GM21423 (cell line): ENCODE data around the gene SH3GL2.

Experiments used
- ATAC-seq: cut with Tn5 transposase; IDR thresholded peaks from one replicate; pipeline ENCODE4 v1.9.1; 2021; ENCODE audit warnings: mild to moderate bottlenecking, moderate library complexity; ENCODE audit not compliant: unreplicated experiment

Gene SH3GL2

DNA sequence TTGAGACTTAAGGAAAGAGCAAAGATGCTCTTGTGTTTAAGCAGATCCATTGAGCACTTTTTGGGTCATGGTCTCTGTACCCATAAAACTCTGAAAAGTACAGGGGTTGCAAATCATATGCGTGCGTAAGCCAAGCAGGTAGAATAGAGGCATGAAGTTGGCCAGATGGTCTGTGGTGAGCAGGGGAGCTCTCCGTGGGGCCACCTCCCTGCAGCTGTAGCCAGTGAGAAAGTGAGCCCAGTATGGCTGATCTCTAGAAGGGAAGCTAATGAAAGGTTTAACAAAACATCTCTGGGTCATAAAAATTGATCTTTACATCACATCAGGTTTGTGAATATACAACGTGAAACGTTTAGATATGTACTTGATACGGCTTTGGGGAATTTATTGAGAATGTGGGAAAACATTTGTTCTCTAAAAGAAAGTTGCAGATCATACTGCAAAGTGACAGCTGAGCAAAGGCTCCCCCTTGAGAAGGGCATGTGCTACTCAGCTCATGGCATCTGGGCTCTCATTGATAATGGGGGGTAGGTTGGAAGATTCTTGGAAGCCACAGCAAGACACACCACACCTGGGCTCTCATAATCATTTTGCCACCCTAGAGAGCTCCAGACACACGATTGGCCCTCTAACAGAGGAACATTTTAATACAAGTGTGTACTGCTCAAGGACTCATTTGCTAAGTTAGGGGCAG, 30.6 kb downstream of the SH3GL2 start:
- ATAC-seq = no peak

DNA sequence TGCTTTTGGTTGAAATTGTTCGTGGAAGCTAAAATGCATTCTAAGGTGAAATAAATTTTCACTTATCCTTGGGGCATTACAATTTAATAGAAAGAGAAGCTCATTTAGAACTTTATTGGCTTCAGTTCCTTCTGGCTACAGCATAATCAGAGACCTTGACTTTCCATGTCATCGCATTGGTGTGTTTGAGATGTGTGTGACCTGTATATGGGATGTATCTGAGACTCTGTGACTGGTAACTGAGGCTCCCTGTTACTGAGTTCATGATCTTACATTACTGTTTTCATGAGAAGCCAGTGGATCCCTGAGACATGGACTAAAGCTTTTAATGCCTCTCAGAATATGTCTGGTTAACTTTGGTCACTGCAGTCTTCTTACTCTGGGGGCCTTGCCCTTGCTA, 32.5 kb downstream of the SH3GL2 start:
- ATAC-seq = no peak

- ATAC-seq = no peak
Measured at GRCh38 chr9:17611917-17612316, 33.1 kb downstream of the SH3GL2 start.

DNA sequence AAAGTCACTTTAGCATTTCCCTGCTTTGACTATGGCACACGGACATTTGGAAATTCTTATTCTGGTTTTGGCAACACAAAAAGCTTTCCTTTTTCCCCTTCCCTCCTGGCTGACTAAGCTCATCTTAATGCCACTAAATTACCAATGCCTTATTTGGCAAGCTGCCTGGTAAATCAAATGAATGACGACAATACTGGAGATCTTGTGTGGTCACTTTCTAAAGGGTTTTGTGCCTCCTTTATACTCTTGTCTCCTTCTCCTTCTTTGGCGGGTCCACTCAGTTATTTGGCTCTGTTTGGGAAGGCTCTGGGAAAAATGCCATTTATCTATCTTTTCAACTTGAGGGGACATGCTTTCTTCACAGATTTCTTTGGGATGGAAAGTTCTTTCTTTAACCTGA, 34.9 kb downstream of the SH3GL2 start:
- no peak for ATAC-seq

GRCh38 chr9:17614250-17614649, 35.4 kb downstream of the SH3GL2 start:
- ATAC-seq = no peak

- ATAC-seq = no peak
Measured at GRCh38 chr9:17614903-17615302, 36.0 kb downstream of the SH3GL2 start.

- no peak for ATAC-seq
Measured at GRCh38 chr9:17622141-17622540, 43.3 kb downstream of the SH3GL2 start.

- no peak for ATAC-seq
Measured at GRCh38 chr9:17622749-17623148, 43.9 kb downstream of the SH3GL2 start.

GRCh38 chr9:17623965-17624364, 45.1 kb downstream of the SH3GL2 start:
- no peak for ATAC-seq

- ATAC-seq = no peak
Measured at GRCh38 chr9:17624571-17624970, 45.7 kb downstream of the SH3GL2 start.

GRCh38 chr9:17625644-17626388, 47.0 kb downstream of the SH3GL2 start:
- ATAC-seq = no peak

DNA sequence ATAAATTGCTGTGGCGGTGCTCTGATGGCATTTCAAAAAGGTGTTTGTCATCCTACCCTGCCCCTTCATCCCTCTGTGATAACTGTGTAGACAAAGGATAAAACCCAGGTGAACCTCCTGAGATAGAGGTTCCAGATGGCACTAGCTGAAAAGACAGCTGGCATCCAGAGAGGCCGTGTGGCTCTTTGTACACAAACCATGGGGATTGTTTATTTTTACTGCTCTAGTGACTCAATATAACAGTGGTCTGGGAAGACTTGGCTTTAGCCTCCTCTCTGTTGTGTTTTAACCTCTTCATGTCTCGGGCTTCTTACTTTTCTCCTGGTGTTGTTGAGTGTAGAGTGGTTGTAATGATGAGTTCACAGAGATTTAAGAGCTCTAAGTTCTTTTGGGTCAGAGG, 48.8 kb downstream of the SH3GL2 start:
- ATAC-seq = no peak

- no peak for ATAC-seq
Measured at GRCh38 chr9:17628624-17629023, 49.8 kb downstream of the SH3GL2 start.

DNA sequence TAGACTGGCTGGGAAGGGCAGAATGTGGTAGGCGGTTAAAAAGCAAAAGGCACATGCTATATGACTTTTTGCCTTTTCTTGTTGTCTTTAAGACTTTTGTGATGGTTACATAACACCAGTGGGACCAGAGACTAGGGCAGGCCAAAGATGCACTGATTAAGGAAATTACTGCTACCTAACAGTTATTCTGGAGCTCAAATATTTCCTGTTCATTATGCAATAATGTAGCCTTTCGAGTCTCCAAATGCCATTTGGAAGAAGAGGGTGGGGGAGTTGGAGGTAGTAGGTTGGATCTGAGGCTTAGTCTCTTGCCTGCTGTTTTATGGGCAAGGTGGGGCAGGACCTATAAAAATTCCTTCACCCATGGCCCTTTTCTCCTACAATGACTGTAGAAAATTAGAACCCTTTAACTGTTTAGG, 51.7 kb downstream of the SH3GL2 start:
- no peak for ATAC-seq

DNA sequence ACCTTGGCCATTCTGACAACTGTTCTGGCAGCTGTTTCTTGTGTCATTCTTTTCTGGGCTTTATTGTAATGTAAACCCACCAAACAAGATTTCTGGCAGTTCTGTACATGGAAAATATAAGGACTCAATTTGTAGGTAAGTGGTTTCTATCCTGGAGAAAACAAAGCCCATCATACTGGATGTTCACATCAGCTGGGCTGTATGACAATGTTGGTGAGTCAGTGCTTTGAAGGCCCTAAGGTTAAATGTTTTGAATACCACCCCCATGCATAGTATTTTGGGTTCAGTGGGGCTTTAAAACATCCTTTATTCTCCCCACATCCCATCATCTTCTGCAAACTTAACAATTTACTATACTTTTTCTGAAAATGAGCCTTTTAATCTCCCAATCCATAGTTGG, 52.5 kb downstream of the SH3GL2 start:
- no peak for ATAC-seq

DNA sequence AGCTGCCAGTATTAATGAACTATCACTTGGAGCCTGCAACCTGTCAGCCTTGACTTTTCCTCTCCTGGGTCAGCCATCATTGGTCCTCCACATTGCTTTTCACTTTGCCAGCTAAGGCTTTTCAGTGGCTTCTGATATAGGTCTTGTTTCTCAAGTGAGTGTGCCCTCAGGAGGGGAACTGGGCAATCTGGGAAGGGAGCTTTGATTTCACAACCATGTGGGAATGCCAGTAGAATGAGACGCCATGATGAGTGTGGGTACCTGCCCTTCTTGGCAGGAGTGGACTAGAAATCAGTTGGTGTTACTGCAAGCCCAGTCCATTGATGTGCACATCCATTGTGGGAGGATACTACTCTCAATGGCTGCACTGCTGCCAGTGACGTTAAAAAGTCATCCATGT, 54.1 kb downstream of the SH3GL2 start:
- no peak for ATAC-seq

DNA sequence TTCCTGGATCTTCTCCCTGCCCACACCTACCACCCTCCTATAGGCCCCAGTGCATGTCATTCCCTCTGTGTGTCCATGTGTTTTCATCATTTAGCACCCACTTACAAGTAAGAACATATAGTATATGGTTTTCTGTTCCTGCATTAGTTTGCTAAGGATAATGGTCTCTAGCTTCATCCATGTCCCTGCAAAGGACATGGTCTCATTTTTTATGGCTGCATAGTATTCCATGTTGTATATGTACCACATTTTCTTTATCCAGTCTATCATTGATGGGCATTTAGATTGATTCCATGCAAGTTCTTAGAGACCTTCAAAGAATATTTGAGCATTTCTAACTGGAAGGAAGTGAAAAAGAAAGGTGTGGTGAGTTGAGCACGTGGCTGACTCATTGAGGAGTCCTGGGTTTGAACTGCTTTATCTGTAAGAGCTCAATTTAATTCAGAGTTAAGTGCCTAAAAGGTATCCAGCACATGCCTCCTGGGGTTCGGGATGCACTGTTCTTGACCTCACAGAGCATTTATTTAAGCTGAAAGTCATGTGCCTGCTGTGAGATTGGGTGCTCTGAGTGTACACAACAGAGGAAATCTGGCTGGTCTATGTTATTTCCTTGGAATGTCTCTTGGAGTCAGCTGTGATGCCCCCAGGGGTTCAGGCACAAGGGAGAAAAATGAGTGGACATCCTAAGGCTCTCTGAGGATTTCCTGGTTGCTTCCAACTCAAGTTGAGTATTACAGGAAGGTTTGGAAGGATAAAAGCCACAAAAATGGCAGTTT, 56.4 kb downstream of the SH3GL2 start:
- ATAC-seq = no peak

GRCh38 chr9:17636349-17636748, 57.5 kb downstream of the SH3GL2 start:
- ATAC-seq = no peak

- no peak for ATAC-seq
Measured at GRCh38 chr9:17636821-17637220, 58.0 kb downstream of the SH3GL2 start.

DNA sequence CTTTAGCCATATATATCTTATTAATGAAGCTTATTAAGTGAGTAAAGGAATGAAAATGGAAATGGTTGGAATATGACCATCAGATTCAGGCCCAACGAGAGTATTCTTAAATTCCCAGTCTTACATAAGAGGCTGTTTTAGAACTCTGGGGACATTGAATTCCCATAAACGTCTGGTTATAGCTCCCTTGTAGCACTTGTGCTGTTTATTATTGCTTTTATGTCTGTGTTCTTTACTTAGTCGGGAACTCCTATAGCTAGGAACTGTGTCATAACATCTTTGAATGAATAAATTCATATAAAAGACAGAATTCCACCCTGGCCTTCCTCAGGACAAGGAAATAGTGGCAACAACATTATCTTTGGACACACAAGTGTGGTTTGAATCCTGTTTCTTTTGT, 58.4 kb downstream of the SH3GL2 start:
- ATAC-seq = no peak

- no peak for ATAC-seq
Measured at GRCh38 chr9:17648516-17648915, 69.7 kb downstream of the SH3GL2 start.

DNA sequence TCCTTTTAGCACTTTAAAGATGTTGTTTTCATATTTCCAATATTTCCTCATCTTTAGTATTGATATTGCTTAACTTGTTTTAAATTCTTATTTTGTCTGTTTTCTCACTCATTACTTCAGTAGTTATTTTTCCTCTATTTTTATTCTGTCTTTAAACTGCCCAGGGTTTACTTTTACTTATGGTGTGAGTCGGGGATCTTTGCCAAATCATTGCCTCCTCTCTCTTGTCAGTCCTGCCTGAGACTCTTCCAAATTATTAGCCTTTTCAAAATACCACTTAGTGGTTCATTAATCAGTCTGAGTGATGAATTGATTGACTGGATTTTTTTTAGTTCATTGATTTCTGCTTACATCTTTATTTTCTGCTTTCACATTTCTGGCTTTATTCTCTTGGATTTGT, 72.9 kb downstream of the SH3GL2 start:
- ATAC-seq = no peak
